ENCODE measurements around the gene PGA3.
"Not testable (repeated sequence)": the region's sequence is repeated elsewhere in the genome, so short reads cannot be mapped to it uniquely, and the experiment has no call there.

Gene PGA3

GRCh38 chr11:61204502-61205059 is 1.3 kb downstream of the PGA3 start:
- DNase-seq: peak in 4 of 51 donors; percentile 4 to 19 (median 6)

- not testable (repeated sequence) for DNase-seq
These were observed 4.5 kb downstream of the PGA3 start for GRCh38 chr11:61207636-61208310.

- DNase-seq: not testable (repeated sequence)
These were observed 7.3 kb downstream of the PGA3 start for GRCh38 chr11:61210629-61211028.

GRCh38 chr11:61211327-61211952 is 8.1 kb downstream of the PGA3 start:
- DNase-seq: not testable (repeated sequence)

- DNase-seq: not testable (repeated sequence)
These were observed 8.9 kb downstream of the PGA3 start for GRCh38 chr11:61212202-61212601.

GRCh38 chr11:61213711-61214324 is 10.5 kb downstream of the PGA3 start:
- DNase-seq: not testable (repeated sequence)

GRCh38 chr11:61218306-61218705 is 15.0 kb downstream of the PGA3 start:
- not testable (repeated sequence) for DNase-seq

- not testable (repeated sequence) for DNase-seq
These were observed 15.7 kb downstream of the PGA3 start for GRCh38 chr11:61219016-61219415.

- DNase-seq: not testable (repeated sequence)
These were observed 18.7 kb downstream of the PGA3 start, which contains the start of gene PGA4 for GRCh38 chr11:61222047-61222446. TSS of gene PGA4 (plus strand) at chr11:61222347. CDS start at chr11:61222401, 54 bp downstream.

- DNase-seq: not testable (repeated sequence)
These were observed 19.4 kb downstream of the PGA3 start for GRCh38 chr11:61222692-61223091.

GRCh38 chr11:61226457-61227137 is 23.3 kb downstream of the PGA3 start:
- not testable (repeated sequence) for DNase-seq

- DNase-seq: not testable (repeated sequence)
These were observed 26.1 kb downstream of the PGA3 start for GRCh38 chr11:61229458-61229857.

GRCh38 chr11:61231033-61231432 is 27.7 kb downstream of the PGA3 start:
- not testable (repeated sequence) for DNase-seq

- DNase-seq: not testable (repeated sequence)
These were observed 28.3 kb downstream of the PGA3 start for GRCh38 chr11:61231585-61231984.

- DNase-seq: not testable (repeated sequence)
These were observed 29.3 kb downstream of the PGA3 start for GRCh38 chr11:61232548-61233145.

- not testable (repeated sequence) for DNase-seq
These were observed 33.8 kb downstream of the PGA3 start for GRCh38 chr11:61237130-61237529.

GRCh38 chr11:61240288-61240687 is 37.0 kb downstream of the PGA3 start:
- not testable (repeated sequence) for DNase-seq

GRCh38 chr11:61240875-61241274 is 37.6 kb downstream of the PGA3 start, which contains the start of gene PGA5:
TSS of gene PGA5 (plus strand) at chr11:61241175. CDS start at chr11:61241227, 52 bp downstream.
- DNase-seq: not testable (repeated sequence)

GRCh38 chr11:61241526-61241925 is 38.2 kb downstream of the PGA3 start:
- DNase-seq: not testable (repeated sequence)

- DNase-seq: not testable (repeated sequence)
These were observed 42.1 kb downstream of the PGA3 start for GRCh38 chr11:61245284-61245964.

Data from hypothalamus (tissue), 51 donors.